ENCODE results near the gene GSTT4.
"Not testable (repeated sequence)": the region's sequence is repeated elsewhere in the genome, so short reads cannot be mapped to it uniquely, and the experiment has no call there.

DNA sequence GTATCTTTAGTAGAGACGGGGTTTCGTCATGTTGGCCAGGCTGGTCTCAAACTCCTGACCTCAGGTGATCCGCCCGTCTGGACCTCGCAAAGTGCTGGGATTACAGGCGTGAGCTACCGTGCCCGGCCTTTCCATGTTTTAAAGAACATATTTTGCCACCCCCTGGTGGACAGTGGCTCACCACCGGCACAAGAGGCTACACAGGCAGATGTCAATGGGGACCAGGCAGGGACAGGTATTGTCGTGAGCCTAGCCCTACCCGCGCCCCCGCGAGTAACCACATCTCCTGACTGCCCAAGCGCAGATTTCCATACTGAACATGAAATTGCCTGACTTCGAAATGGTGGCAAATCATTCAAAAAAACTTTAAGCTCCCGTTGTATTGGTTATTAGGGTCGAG is 39.2 kb downstream of the GSTT4 start:
- TF ChIP-seq, protein P1, sequence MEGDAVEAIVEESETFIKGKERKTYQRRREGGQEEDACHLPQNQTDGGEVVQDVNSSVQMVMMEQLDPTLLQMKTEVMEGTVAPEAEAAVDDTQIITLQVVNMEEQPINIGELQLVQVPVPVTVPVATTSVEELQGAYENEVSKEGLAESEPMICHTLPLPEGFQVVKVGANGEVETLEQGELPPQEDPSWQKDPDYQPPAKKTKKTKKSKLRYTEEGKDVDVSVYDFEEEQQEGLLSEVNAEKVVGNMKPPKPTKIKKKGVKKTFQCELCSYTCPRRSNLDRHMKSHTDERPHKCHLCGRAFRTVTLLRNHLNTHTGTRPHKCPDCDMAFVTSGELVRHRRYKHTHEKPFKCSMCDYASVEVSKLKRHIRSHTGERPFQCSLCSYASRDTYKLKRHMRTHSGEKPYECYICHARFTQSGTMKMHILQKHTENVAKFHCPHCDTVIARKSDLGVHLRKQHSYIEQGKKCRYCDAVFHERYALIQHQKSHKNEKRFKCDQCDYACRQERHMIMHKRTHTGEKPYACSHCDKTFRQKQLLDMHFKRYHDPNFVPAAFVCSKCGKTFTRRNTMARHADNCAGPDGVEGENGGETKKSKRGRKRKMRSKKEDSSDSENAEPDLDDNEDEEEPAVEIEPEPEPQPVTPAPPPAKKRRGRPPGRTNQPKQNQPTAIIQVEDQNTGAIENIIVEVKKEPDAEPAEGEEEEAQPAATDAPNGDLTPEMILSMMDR (IDR thresholded peaks at IDR 0.05) = not testable (repeated sequence)
- not testable (repeated sequence) for TF ChIP-seq POLR2A (IDR thresholded peaks at IDR 0.05)
